ENCODE measurements around the gene DGKG. TPM values are rescaled to one million over a fixed set of nuclear protein-coding genes. Genes with fewer than 3 reads are reported as not detected.

Gene DGKG
- total RNA-seq, 1 donor from 2014 or later: 65.7 TPM

- intact Hi-C loops (cut with micrococcal nuclease): no loop called here
- peak overlapping the region; percentile 49 for H3K4me3 ChIP-seq
- TF ChIP-seq CTCF (IDR thresholded peaks at IDR 0.05; ENCODE audit: borderline replicate concordance): no peak
- H3K9me3 ChIP-seq (replicated peaks): no peaks in the 10 kb centered on the region
- no peaks in the 10 kb centered on the region for H3K36me3 ChIP-seq
- peaks cover 33% of the 10 kb centered on the region for H3K27me3 ChIP-seq (ENCODE audit: low read depth)
- H3K4me1 ChIP-seq: peaks cover 12% of the 10 kb centered on the region
- no peak for DNase-seq
- no peak overlapping the region for H3K27ac ChIP-seq (replicated peaks)
Observed at GRCh38 chr3:186194451-186194811, 167.6 kb downstream of the DGKG start.

- no peak for DNase-seq
- TF ChIP-seq CTCF (IDR thresholded peaks at IDR 0.05; ENCODE audit: borderline replicate concordance): no peak
- Histone ChIP-seq H3K36me3 (no peaks in the 10 kb centered on the region), H3K27ac (replicated peaks) (no peak overlapping the region), H3K4me3 (peak overlapping the region; percentile 49), H3K4me1 (peaks cover 12% of the 10 kb centered on the region), H3K27me3 (ENCODE audit: low read depth) (peaks cover 33% of the 10 kb centered on the region), H3K9me3 (replicated peaks) (no peaks in the 10 kb centered on the region)
- intact Hi-C loops (cut with micrococcal nuclease): no loop called here
Observed at GRCh38 chr3:186193534-186194450, 168.2 kb downstream of the DGKG start.

GRCh38 chr3:186192823-186193222, 169.2 kb downstream of the DGKG start:
- no peak for DNase-seq
- Histone ChIP-seq H3K4me1 (peaks cover 12% of the 10 kb centered on the region), H3K27ac (replicated peaks) (no peak overlapping the region), H3K27me3 (ENCODE audit: low read depth) (peaks cover 33% of the 10 kb centered on the region), H3K9me3 (replicated peaks) (no peaks in the 10 kb centered on the region), H3K36me3 (no peaks in the 10 kb centered on the region), H3K4me3 (no peak overlapping the region)
- intact Hi-C loops (cut with micrococcal nuclease): no loop called here
- no peak for TF ChIP-seq CTCF (IDR thresholded peaks at IDR 0.05; ENCODE audit: borderline replicate concordance)

GRCh38 chr3:186189492-186189891, 172.5 kb downstream of the DGKG start:
- Histone ChIP-seq H3K36me3 (no peaks in the 10 kb centered on the region), H3K4me3 (no peak overlapping the region), H3K27ac (replicated peaks) (no peak overlapping the region), H3K27me3 (ENCODE audit: low read depth) (peaks cover 24% of the 10 kb centered on the region), H3K9me3 (replicated peaks) (no peaks in the 10 kb centered on the region), H3K4me1 (peaks cover 12% of the 10 kb centered on the region)
- no peak for DNase-seq
- intact Hi-C loops (cut with micrococcal nuclease): no loop called here
- no peak for TF ChIP-seq CTCF (IDR thresholded peaks at IDR 0.05; ENCODE audit: borderline replicate concordance)

- intact Hi-C loops (cut with micrococcal nuclease): no loop called here
- H3K27me3 ChIP-seq (ENCODE audit: low read depth): peaks cover 5% of the 10 kb centered on the region
- no peaks in the 10 kb centered on the region for H3K36me3 ChIP-seq
- TF ChIP-seq CTCF (IDR thresholded peaks at IDR 0.05; ENCODE audit: borderline replicate concordance): no peak
- no peak overlapping the region for H3K4me3 ChIP-seq
- H3K4me1 ChIP-seq: no peaks in the 10 kb centered on the region
- no peak overlapping the region for H3K27ac ChIP-seq (replicated peaks)
- no peak for DNase-seq
- H3K9me3 ChIP-seq (replicated peaks): no peaks in the 10 kb centered on the region
Observed at GRCh38 chr3:186187401-186188275, 174.4 kb downstream of the DGKG start.
